B cell (primary cell): ENCODE measurements around the gene AGGF1. TPM values are rescaled to one million over a fixed set of nuclear protein-coding genes. Genes with fewer than 3 reads are reported as not detected.

Experiments
- ATAC-seq: fragments of 200-7000 bp; cut with Tn5 transposase; one replicate; pipeline ENCODE4 v1.10.0; 2021; ENCODE audit warnings: low read depth, mild to moderate bottlenecking, moderate number of reproducible peaks, moderate library complexity
- CTCF ChIA-PET: fragments of 350-600 bp; sonication (Branson Sonifier 250); formaldehyde crosslinking; loops from one replicate; lab custom pipeline; 2021; ENCODE audit warnings: antibody characterized with exemption, inconsistent platforms; lab: Charles Lee
- POLR2A ChIA-PET: fragments of 350-600 bp; sonication (Branson Sonifier 250); formaldehyde crosslinking; loops from one replicate; lab custom pipeline; 2021; ENCODE audit warnings: antibody characterized with exemption; lab: Charles Lee
- DNase-seq: peaks from one replicate; pipeline ENCODE4 v3.0.0; 2013
- H2AFZ ChIP-seq: 2 replicates; pipeline ENCODE4 v1.6.1; 2012; ENCODE audit warnings: mild to moderate bottlenecking, low read depth, low read length; ENCODE audit not compliant: insufficient read depth, poor library complexity, severe bottlenecking
- H3K27ac ChIP-seq, 2 donors: 1 replicate in 1 of 2; 2 replicates in 1 of 2; pipeline ENCODE4 v1.5.1; 2012 to 2013; ENCODE audit warnings: low read length in 2 of 2, mild to moderate bottlenecking in 2 of 2, moderate library complexity in 1 of 2
- H3K27me3 ChIP-seq, 4 experiments: fragments of 200-600 bp in 1 of 4; sonication (generic) in 1 of 4; replicated peaks in 1 of 4; 1 replicate in 2 of 4; 2 replicates in 2 of 4; pipeline versions ENCODE4 v1.6.1 to v1.7.0; 2013 to 2016; ENCODE audit warnings: low read length in 3 of 4, mild to moderate bottlenecking in 2 of 4, mixed read lengths in 1 of 4, moderate library complexity in 1 of 4; ENCODE audit not compliant: insufficient read depth in 4 of 4, control insufficient read depth in 3 of 4; ENCODE audit errors: control extremely low read depth in 1 of 4
- H3K36me3 ChIP-seq, 2 experiments: replicated peaks in 1 of 2; 1 replicate in 1 of 2; 2 replicates in 1 of 2; pipeline versions ENCODE4 v1.6.1 to v1.7.1; 2013; ENCODE audit warnings: low read length in 1 of 2; ENCODE audit not compliant: insufficient read depth in 2 of 2, control insufficient read depth in 1 of 2; ENCODE audit errors: control extremely low read depth in 1 of 2, extremely low read depth in 1 of 2
- H3K4me1 ChIP-seq, 2 donors: fragments of 200-600 bp in 1 of 2; sonication (generic) in 1 of 2; 1 replicate in 1 of 2; 2 replicates in 1 of 2; pipeline versions ENCODE4 v1.5.1 to v1.6.1; 2013 to 2017; ENCODE audit warnings: low read length in 2 of 2; ENCODE audit not compliant: control insufficient read depth in 2 of 2, insufficient read depth in 2 of 2
- H3K4me2 ChIP-seq: replicated peaks from 2 replicates; pipeline ENCODE3; 2012; ENCODE audit warnings: mild to moderate bottlenecking, low read depth, low read length; ENCODE audit not compliant: poor library complexity, severe bottlenecking
- H3K4me3 ChIP-seq, 5 experiments: fragments of 200-600 bp in 1 of 5; sonication (generic) in 1 of 5; 1 replicate in 3 of 5; 2 replicates in 2 of 5; pipeline versions ENCODE4 v1.5.1 to v1.7.0; 2011 to 2016; ENCODE audit warnings: low read length in 4 of 5, mild to moderate bottlenecking in 4 of 5, low read depth in 2 of 5, control low read depth in 1 of 5, moderate library complexity in 1 of 5; ENCODE audit not compliant: insufficient read depth in 1 of 5; ENCODE audit errors: control extremely low read depth in 1 of 5, extremely low read depth in 1 of 5
- H3K79me2 ChIP-seq: fragments of 200-600 bp; sonication (generic); one replicate; pipeline ENCODE4 v1.6.0; 2016; ENCODE audit warnings: low read length; ENCODE audit not compliant: control insufficient read depth, insufficient read depth
- H3K9ac ChIP-seq: fragments of 200-600 bp; sonication (generic); 2 replicates; pipeline ENCODE4 v1.6.1; 2017; ENCODE audit warnings: mild to moderate bottlenecking, low read length, moderate library complexity
- H3K9me3 ChIP-seq, 3 donors: one replicate each; pipeline versions ENCODE4 v1.6.1 to v1.7.1; 2013; ENCODE audit warnings: low read length in 2 of 3; ENCODE audit not compliant: control insufficient read depth in 2 of 3, insufficient read depth in 1 of 3; ENCODE audit errors: control extremely low read depth in 1 of 3
- H4K20me1 ChIP-seq: 2 replicates; pipeline ENCODE4 v1.6.0; 2012; ENCODE audit warnings: mild to moderate bottlenecking, low read length; ENCODE audit not compliant: insufficient read depth, control insufficient read depth, poor library complexity, severe bottlenecking
- H3K27ac Mint-ChIP-seq: one replicate; pipeline ENCODE4 v1.8.0; 2021; ENCODE audit warnings: mixed read lengths
- H3K27me3 Mint-ChIP-seq: one replicate; pipeline ENCODE4 v1.8.0; 2021; ENCODE audit warnings: mixed read lengths
- H3K4me1 Mint-ChIP-seq: one replicate; pipeline ENCODE4 v1.8.0; 2021; ENCODE audit warnings: mixed read lengths
- H3K4me3 Mint-ChIP-seq: one replicate; pipeline ENCODE4 v1.8.0; 2021; ENCODE audit warnings: mixed read lengths
- H3K9me3 Mint-ChIP-seq: one replicate; pipeline ENCODE4 v1.8.0; 2022; ENCODE audit warnings: mixed read lengths; ENCODE audit not compliant: insufficient read depth
- CTCF ChIP-seq: fragments of 200-600 bp; IDR thresholded peaks from one replicate; pipeline ENCODE4 v1.8.0; 2022; ENCODE audit warnings: antibody characterized with exemption, mild to moderate bottlenecking
- EZH2 ChIP-seq: IDR thresholded peaks from 2 replicates; pipeline ENCODE4 v1.6.1; 2012; ENCODE audit warnings: borderline replicate concordance, low read depth, mild to moderate bottlenecking, moderate library complexity, low read length; ENCODE audit not compliant: insufficient read depth, poor library complexity, severe bottlenecking
- WGBS: methylation state at CpG from one replicate; pipeline ENCODE4 v1.1.5; 2013; ENCODE audit warnings: missing lambda C conversion rate; ENCODE audit not compliant: insufficient coverage; 5-methylcytosine and 5-hydroxymethylcytosine counted together
- intact Hi-C: fragments of 100-400 bp; cut with micrococcal nuclease; formaldehyde crosslinking; loops from one replicate; pipeline ENCODE4 v1.10.0; 2022
- polyA plus RNA-seq: library from polyadenylated mRNA; depleted of rRNA; stranded (reverse); fragments of >200 nt; gene quantifications from 2 replicates; pipeline ENCODE4 v1.2.3, GENCODE V29; 2012
- total RNA-seq, 2 donors: library from RNA; stranded (reverse); fragments of 120-200 nt in 1 of 2; gene quantifications; 1 replicate in 1 of 2; 2 replicates in 1 of 2; pipeline versions ENCODE4 v1.2.3 to v1.2.4, GENCODE V29; 2013 to 2022

The AGGF1 gene
- total and polyA plus RNA-seq, 2 donors (not counting 1 experiment from before 2014, with no cell fraction given), result 9.3 to 25.6 TPM

- WGBS, result 100% methylated on average over 1 of the region's 3 CpGs
- Mint-ChIP-seq H3K27me3 (no peaks in the 10 kb centered on the region), H3K9me3 (no peaks in the 10 kb centered on the region), H3K27ac (no peak overlapping the region), H3K4me1 (no peaks in the 10 kb centered on the region), H3K4me3 (no peak overlapping the region)
- Histone ChIP-seq H3K9ac (no peak overlapping the region), H2AFZ (no peak overlapping the region), H3K36me3 (no peaks in the 10 kb centered on the region), H3K4me2 (no peak overlapping the region), H3K79me2 (no peaks in the 10 kb centered on the region), H3K27me3 (no peaks in the 10 kb centered on the region), H3K9me3 (no peaks in the 10 kb centered on the region), H4K20me1 (no peaks in the 10 kb centered on the region), H3K4me1 (no peaks in the 10 kb centered on the region), H3K4me3 (no peak overlapping the region), H3K27ac (no peak overlapping the region)
- intact Hi-C loops, result no loop called here
- CTCF ChIA-PET, result no interaction called here
- TF ChIP-seq EZH2 (no peak), CTCF (no peak)
- POLR2A ChIA-PET, result no interaction called here
- no peak for DNase-seq
- ATAC-seq, result no peak
Observed at GRCh38 chr5:76983468-76983867, 46.7 kb upstream of the AGGF1 start.

GRCh38 chr5:76986825-76987526 is 43.2 kb upstream of the AGGF1 start:
- no peaks in the 10 kb centered on the region for H3K9me3 ChIP-seq
- TF ChIP-seq EZH2 (no peak), CTCF (no peak)
- DNase-seq, result no peak
- H3K4me3 ChIP-seq, result no peak overlapping the region
- no peaks in the 10 kb centered on the region for H3K79me2 ChIP-seq
- no peaks in the 10 kb centered on the region for H3K27me3 ChIP-seq
- Mint-ChIP-seq H3K4me3 (no peak overlapping the region), H3K9me3 (no peaks in the 10 kb centered on the region), H3K27me3 (no peaks in the 10 kb centered on the region), H3K27ac (no peak overlapping the region), H3K4me1 (no peaks in the 10 kb centered on the region)
- no peak overlapping the region for H3K9ac ChIP-seq
- intact Hi-C loops, result no loop called here
- ATAC-seq, result no peak
- CTCF ChIA-PET, result no interaction called here
- POLR2A ChIA-PET, result no interaction called here
- H2AFZ ChIP-seq, result no peak overlapping the region
- H3K27ac ChIP-seq, result no peak overlapping the region
- no peak overlapping the region for H3K4me2 ChIP-seq
- 80% methylated on average over 4 of the region's 6 CpGs for WGBS
- no peaks in the 10 kb centered on the region for H4K20me1 ChIP-seq
- H3K4me1 ChIP-seq, result no peaks in the 10 kb centered on the region
- no peaks in the 10 kb centered on the region for H3K36me3 ChIP-seq
